Mucosa of gallbladder (tissue), 1 donor: ENCODE measurements around the gene CDC42EP2. TPM values are rescaled to one million over a fixed set of nuclear protein-coding genes. Genes with fewer than 3 reads are reported as not detected.
"Not testable (repeated sequence)": the region's sequence is repeated elsewhere in the genome, so short reads cannot be mapped to it uniquely, and the experiment has no call there.

Source experiments
- DNase-seq: peaks from one replicate; pipeline ENCODE4 v3.0.0-alpha.2; 2020; ENCODE audit warnings: low spot score
- total RNA-seq: library from RNA; stranded (reverse); gene quantifications from one replicate; pipeline ENCODE4 v1.2.1, GENCODE V29; 2021
- donor health status: DM: no; HTN: no; CAD: no.

Gene CDC42EP2
- total RNA-seq, 1 donor from 2014 or later = 21.5 TPM

- DNase-seq = peak; percentile 83
Measured at GRCh38 chr11:65317025-65317786, 2.5 kb downstream of the CDC42EP2 start.

DNA sequence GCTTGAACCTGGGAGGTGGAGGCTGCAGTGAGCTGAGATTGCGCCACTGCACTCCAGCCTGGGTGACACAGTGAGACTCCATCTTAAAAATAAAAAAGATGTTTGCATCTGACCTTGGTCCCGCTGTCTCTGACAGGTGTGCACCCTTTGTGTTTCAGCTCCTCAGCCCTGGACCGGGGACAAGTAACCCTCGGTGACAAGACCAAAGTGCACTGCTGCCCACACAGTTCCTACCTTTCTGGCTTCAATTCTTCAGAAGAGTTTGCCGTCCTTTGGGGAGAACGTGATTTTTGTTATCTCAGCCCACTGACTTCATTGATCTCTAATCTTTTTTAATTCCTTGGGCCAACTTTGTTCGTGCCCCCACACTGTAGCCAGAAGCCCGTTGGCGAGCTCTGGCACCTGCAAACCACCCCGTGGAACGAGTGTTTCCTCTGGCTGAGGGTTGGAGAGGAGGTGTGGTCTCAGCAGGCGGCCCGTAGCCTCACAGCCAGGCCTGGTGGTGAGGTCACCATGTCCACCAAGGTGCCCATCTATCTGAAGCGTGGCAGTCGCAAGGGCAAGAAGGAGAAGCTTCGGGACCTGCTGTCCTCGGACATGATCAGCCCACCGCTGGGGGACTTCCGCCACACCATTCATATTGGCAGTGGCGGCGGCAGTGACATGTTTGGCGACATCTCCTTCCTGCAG lies 5.9 kb downstream of the CDC42EP2 start:
- DNase-seq = no peak

DNA sequence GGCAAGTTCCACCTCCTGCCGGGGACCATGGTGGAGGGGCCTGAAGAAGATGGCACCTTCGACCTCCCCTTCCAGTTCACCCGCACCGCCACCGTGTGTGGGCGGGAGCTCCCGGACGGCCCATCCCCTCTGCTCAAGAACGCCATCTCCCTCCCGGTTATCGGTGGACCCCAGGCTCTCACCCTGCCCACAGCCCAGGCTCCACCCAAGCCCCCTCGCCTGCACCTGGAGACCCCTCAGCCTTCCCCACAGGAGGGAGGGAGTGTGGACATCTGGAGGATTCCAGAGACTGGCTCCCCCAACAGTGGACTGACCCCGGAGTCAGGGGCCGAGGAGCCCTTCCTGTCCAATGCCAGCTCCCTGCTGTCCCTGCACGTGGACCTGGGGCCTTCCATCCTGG lies 6.4 kb downstream of the CDC42EP2 start:
- no peak for DNase-seq

DNA sequence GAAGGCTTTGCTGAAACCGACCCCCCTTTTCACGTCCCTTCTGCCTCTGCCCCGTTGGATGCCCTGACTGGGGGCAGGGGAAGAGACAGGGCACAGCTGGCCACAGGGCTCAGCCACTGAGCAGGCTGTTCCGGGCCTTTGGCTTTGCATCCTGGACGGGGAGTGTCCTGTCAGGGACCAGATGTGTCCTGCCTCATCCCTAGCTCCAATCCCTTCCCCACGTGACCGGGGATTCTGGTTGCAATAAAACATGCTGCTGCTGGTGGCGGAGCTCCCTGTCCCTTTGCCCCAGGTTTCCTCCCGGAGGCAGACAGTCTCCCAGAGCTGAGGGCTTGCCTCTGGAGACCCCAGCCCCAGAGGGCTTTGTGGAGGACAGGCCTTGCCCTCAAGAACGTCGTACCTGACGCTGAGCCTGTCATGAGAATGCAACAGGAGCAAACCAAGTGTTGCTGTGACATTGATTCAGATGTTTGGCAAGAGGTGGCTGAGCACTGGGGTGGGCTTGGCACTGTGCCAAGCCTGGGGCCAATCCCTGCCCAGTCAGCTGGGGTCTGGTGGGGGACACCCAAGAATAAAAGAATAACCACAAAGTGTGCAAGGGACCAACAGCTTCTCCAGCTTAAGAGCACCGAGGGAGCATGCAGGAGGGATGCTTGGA lies 7.3 kb downstream of the CDC42EP2 start:
- DNase-seq = peak; percentile 43

DNA sequence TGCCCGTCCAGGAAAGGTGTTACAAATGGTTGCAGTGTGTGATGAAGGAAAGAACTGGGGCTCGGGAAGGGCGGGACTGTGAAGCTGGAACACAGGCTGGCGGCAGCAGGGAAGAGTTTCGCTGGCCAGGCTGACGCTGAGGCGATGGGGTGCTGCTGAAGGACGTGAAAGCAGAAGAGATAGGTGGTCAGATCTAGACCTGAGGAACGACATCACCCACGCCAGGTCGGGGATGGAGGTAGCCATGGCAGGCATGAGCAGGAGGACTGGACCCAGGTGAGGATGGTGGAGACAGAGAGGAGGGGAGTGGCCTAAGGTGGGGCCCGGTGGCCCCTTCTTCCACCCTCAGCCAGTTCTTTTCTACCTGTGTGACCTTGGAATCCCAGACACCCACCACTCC lies 9.1 kb downstream of the CDC42EP2 start:
- no peak for DNase-seq

DNA sequence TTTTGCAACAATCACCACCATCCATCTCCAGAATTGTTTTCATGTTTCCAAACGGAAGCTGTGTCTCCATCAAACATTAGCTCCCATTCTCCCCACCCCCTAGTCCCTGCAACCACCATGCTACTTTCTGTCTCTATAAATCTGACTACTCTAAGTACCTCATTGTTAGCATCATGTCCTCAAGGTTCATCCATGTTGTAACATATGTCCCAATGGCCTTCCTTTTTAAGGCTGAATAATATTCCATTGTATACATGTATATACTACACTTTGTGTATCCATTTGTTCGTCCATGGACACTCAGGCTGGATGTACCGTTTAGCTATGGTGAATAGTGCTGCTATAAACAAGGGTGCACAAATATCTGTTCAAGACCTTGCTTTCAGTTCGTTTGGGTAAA lies 10.8 kb downstream of the CDC42EP2 start:
- no peak for DNase-seq

- no peak for DNase-seq
Measured at GRCh38 chr11:65327021-65327420, 12.4 kb downstream of the CDC42EP2 start.

- DNase-seq = no peak
Measured at GRCh38 chr11:65329478-65329877, 14.8 kb downstream of the CDC42EP2 start.

DNA sequence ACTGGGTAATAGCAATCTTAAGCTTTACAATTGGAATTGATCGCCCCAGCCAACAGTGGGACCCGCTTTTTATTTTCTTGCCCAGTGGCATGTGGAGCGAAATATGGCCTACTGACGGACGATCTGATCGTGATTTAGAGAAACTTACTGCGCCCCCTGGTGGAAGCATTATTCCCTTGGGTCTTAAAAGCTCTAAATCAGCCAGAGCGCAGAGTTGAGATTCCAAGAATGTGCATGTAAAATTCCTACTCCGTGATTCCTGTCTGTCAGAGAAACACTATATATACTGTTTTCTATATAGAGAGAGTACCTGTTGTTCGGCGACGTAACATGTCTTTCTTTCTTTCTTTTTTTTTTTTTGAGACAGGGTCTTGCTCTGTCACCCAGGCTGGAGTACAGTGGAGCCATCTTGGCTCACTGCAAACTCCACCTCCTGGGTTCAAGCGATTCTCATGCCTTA lies 15.3 kb downstream of the CDC42EP2 start:
- peak; percentile 94 for DNase-seq

- DNase-seq = no peak
Measured at GRCh38 chr11:65330544-65330943, 15.9 kb downstream of the CDC42EP2 start.

DNA sequence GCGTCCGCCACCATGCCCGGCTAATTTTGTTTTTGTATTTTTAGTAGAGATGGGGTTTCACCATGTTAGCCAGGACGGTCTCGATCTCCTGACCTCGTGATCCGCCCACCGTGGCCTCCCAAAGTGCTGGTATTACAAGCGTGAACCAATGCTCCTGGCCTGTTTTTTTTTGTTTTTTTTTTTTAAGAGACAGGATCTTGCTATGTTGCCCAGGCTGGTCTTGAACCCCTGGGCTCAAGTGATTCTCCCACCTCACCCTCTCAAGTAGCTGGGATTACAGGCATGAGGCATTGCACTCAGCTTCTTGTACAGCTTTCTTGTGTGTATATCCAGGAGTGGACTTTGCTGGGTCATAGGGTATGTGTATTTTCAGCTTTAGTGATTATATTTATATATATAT lies 17.9 kb downstream of the CDC42EP2 start:
- not testable (repeated sequence) for DNase-seq

GRCh38 chr11:65334696-65335295 lies 20.1 kb downstream of the CDC42EP2 start:
- DNase-seq = no peak

- DNase-seq = no peak
Measured at GRCh38 chr11:65338676-65339075, 24.0 kb downstream of the CDC42EP2 start.

GRCh38 chr11:65340226-65340625 lies 25.6 kb downstream of the CDC42EP2 start:
- DNase-seq = no peak

DNA sequence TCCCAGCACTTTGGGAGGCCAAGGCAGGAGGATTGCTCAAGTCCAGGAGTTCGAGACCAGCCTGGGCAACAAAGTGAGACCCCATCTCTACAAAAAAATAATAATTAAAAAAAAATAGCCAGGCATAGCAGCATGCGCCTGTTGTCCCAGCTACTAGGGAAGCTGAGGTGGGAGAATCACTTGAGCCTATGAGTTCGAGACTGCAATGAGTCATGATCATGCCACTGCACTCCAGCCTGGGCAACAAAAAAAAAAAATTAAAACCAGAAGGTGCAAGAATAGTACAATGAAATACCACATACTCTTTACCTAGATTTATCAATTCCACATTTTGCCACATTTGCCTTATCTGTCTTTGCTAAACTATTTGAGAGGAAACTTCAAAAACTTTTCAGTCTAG lies 27.2 kb downstream of the CDC42EP2 start:
- no peak for DNase-seq

DNA sequence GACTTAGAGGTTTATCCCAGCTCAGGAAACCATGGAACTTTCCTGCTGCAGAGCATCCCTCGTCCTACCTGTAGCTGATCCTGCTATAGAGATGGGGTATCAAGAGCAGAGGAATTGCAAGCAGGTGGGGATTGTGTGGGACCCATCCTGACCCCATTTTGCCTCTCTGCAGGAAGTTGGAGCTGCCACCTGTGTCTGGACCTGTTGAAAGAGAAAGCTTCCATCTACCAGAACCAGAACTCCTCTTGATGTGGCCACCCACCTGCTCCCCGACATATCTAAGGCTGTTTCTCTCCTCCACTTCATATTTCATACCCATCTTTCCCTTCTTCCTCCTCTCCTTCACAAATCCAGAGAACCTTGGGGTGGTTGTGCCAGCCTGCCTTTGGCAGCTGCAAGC lies 36.8 kb downstream of the CDC42EP2 start:
- DNase-seq = no peak

DNA sequence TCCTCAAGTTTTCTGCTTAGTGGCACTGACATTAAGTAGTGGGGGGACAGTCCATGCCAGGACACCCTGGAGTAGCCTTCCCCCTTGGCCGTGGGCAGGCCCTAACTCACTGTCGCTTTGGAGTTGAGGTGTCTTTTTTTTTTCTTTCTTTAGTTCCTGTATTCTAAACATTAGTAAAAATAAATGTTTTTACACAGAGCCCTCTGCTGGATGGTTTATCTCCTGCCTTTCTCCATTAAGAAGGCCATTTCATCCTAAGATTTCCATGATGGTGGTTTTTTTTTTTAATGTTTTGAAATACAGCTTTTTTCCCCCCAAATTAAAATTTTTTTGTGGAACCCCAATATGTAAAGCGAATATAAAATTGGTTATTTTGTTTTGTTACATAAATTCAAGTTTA lies 38.1 kb downstream of the CDC42EP2 start:
- DNase-seq = no peak

DNA sequence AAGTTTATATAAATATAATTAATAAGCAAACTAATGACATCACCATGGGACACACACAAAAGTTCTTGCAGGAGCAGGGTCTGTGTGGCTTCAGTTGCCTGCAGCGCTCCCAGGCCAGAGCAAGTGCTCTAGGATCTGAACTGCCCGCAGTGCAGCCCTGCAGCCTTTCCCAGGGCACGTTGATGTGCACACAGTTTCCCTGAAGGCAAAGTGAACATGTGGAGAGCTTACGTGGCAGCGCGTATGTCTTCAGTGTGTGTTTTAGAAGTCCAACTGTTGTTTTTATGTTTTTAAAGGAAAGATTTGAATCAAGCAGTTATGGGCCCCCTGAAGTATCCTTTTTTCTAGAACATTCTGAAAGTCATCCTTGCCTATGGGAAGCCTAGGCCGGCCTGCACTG lies 38.7 kb downstream of the CDC42EP2 start:
- DNase-seq = no peak

GRCh38 chr11:65353900-65354264 lies 39.2 kb downstream of the CDC42EP2 start:
- no peak for DNase-seq

DNA sequence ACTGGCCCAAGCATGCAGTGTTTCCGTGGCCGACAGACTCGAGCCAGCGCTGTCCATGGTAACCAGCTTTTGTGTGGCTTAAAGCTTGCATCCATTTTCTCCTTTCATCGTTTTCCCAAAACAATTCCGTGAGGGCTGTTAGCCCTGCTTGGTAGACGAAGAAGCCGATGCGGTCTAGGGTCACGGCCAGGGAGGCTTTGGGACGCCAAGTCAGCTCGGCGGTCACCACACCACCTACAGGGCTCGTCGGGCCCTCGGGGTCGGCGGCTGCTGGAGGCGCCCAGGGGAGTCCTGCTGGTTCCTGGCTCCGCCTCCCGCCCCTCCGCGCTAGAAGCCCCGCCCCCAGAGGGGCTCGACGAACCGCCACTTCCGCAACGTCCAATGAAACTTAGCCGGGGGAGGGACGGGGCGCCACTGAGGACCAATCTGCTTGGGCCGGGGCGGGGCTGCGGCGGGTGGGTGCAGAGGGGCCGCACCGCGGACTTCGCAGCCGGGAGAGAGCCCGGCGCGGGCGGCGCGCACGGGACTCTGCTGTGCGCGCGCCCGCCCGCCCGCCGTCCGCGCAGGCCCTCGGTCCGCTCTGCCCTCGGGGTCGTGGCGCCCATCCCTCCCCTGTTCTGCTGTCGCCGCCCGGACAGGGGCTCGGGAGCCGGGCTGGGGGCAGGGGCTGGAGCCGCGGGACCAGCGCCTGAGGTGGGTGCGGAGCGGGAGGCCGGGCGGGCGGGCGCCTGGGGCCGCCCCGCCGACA lies 39.8 kb downstream of the CDC42EP2 start, which contains the start of gene TIGD3:
TSS of gene TIGD3 (plus strand) at position 487 of the 748 bp plus-strand sequence. CDS start 1,058 bp downstream, outside the sequence.
- peak; percentile 97 for DNase-seq

- DNase-seq = no peak
Measured at GRCh38 chr11:65355013-65355775, 40.5 kb downstream of the CDC42EP2 start.
